Endothelial cell of umbilical vein (primary cell): Measurements from ENCODE around the gene MPG.
"Not testable (repeated sequence)": the region's sequence is repeated elsewhere in the genome, so short reads cannot be mapped to it uniquely, and the experiment has no call there.

Experiments
- CTCF ChIP-seq, 2 donors: IDR thresholded peaks; 1 replicate in 1 of 2; 2 replicates in 1 of 2; pipeline ENCODE4 v1.5.1; 2011; ENCODE audit warnings: low read length in 2 of 2, mild to moderate bottlenecking in 2 of 2, moderate library complexity in 2 of 2, control low read depth in 1 of 2, inconsistent platforms in 1 of 2, low read depth in 1 of 2; ENCODE audit not compliant: insufficient read depth in 1 of 2; ENCODE audit errors: extremely low read depth in 1 of 2
- EZH2 ChIP-seq: IDR thresholded peaks from 2 replicates; pipeline ENCODE4 v1.6.1; 2012; ENCODE audit warnings: borderline replicate concordance, low read depth, mild to moderate bottlenecking, moderate library complexity, low read length, inconsistent platforms; ENCODE audit not compliant: severe bottlenecking
- FOS ChIP-seq: IDR thresholded peaks from 2 replicates; pipeline ENCODE4 v1.6.1; 2011; ENCODE audit warnings: mild to moderate bottlenecking, low read length, moderate library complexity, borderline replicate concordance; ENCODE audit not compliant: insufficient read depth
- JUN ChIP-seq: IDR thresholded peaks from 2 replicates; pipeline ENCODE4 v1.6.1; 2011; ENCODE audit warnings: borderline replicate concordance, low read depth; ENCODE audit not compliant: insufficient read length, insufficient read depth
- MAX ChIP-seq: IDR thresholded peaks from 2 replicates; pipeline ENCODE4 v1.6.1; 2011; ENCODE audit not compliant: insufficient read depth, insufficient read length
- MYC ChIP-seq: IDR thresholded peaks from one replicate; pipeline ENCODE4 v1.6.1; 2011; ENCODE audit warnings: mild to moderate bottlenecking, low read depth, low read length
- POLR2A ChIP-seq: IDR thresholded peaks from 2 replicates; pipeline ENCODE4 v1.6.1; 2012; ENCODE audit warnings: low read depth, mild to moderate bottlenecking, control low read depth, low read length
- POLR2AphosphoS5 ChIP-seq: IDR thresholded peaks from 2 replicates; pipeline ENCODE4 v1.6.1; 2012; ENCODE audit warnings: low read depth, mild to moderate bottlenecking, control low read depth, low read length, moderate library complexity; ENCODE audit not compliant: insufficient read depth

- TF ChIP-seq POLR2A; CTCF (IDR thresholded peaks at IDR 0.05; ENCODE audit: extremely low read depth in 1 of 2, insufficient read depth in 1 of 2, low read depth in 1 of 2, low read length in 2 of 2); EZH2; MAX; JUN; POLR2AphosphoS5; FOS; MYC: not testable (repeated sequence)
Observed at GRCh38 chr16:33154-33876, 44.7 kb upstream of the MPG start.
